Activated CD8-positive, alpha-beta memory T cell treated with anti-CD3 and anti-CD28 coated beads, Interleukin-2, amount 50 U/mL, for 1 hour (primary cell): ENCODE data around the gene PCK1.

Experiments
- DNase-seq: peaks from one replicate; pipeline ENCODE4 v3.0.0-alpha.2; 2020; ENCODE audit errors: extremely low read depth

The PCK1 gene

DNA sequence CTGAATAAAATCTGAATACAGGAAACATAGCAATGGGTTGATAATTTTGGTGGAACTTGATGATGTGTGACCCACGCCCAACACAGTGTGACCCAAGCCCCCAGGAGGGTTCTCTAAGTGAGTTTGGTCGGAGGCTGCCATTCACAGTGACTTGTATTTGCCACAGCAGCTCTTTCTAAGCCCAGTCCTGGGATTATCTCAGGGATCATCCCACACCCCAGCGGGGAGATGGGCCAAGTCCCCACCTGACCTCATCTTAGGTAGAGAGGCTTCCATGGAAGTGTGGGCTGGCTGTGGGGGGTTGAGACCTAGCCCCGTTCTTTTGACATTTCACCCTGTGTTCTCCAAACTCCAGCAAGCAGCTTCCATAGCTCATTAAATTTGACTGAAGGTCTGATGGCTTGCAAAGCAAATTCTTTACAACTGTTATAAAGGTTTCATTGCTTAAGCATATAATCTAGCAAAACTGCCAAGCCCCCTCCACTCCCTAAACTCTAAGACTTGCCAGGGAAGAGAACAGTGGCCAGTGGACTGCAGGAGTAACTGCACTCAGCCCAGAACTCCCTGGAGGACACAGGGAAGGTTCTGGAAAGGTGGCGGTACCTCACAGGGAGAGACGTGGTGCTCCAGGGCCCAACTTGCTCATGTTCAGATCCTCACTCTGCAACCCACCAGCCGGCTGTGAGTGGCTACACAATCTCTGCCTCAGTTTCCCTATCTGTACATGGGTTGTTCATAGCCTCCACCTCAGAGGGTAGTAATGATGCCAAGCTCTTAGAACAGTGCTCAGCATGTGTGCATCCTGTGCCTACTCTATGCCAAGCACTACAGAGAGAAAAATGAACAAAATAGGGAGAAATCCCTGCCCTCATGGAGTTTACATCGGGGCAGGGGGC is 1.0 kb upstream of the PCK1 start:
- DNase-seq, result no peak

DNA sequence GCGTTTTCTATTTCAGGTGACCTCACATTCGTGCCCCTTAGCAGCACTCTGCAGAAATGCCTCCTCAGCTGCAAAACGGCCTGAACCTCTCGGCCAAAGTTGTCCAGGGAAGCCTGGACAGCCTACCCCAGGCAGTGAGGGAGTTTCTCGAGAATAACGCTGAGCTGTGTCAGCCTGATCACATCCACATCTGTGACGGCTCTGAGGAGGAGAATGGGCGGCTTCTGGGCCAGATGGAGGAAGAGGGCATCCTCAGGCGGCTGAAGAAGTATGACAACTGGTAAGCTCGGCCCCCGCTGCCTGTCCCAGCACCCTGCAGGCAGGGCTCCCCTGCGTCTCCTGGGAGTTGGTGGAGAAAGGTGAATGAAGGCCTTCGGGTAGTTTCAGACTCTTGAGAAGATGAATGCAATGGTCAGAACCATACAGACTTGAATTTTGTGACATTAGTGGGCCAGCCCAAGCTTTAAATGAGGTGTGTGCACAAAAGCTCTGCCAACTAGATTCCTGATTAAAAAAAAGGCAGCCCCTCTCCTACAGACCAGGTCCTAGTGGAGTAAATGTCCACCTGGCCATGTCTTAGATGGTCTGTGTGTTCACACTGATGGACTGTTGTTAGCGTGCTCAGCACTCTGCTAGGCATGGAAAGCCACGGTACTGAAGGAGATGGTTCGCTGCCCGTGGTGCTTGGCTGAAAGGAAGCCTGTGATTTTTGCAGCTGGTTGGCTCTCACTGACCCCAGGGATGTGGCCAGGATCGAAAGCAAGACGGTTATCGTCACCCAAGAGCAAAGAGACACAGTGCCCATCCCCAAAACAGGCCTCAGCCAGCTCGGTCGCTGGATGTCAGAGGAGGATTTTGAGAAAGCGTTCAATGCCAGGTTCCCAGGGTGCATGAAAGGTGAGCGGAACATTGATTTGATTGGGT is 708 bp downstream of the PCK1 start:
- DNase-seq, result no peak

DNA sequence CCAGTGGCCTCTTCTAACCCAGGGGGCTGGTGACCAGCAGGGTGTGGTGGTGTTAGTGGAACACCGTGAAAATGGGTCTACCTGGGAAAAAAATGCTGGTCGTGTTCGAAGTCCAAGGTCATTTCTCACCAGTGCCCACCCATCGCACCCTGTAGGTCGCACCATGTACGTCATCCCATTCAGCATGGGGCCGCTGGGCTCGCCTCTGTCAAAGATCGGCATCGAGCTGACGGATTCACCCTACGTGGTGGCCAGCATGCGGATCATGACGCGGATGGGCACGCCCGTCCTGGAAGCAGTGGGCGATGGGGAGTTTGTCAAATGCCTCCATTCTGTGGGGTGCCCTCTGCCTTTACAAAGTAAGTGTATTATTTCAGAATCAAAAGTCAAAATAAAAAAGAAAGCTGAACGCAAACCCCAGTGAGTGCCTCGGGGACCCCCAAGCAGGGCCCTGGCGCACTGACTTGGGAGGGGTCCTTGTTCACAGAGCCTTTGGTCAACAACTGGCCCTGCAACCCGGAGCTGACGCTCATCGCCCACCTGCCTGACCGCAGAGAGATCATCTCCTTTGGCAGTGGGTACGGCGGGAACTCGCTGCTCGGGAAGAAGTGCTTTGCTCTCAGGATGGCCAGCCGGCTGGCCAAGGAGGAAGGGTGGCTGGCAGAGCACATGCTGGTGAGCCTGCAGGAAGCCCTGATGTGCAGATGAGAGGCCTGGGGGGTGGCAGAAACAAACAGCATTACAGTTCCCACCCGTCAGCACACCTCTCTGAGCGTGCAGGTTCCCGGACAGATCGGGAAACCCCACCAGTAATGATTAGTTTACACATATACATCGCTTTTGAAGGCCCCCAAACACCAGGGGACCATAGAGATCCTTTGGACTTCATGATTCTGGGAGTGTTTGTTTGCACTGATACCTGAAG is 1.9 kb downstream of the PCK1 start:
- DNase-seq, result no peak

DNA sequence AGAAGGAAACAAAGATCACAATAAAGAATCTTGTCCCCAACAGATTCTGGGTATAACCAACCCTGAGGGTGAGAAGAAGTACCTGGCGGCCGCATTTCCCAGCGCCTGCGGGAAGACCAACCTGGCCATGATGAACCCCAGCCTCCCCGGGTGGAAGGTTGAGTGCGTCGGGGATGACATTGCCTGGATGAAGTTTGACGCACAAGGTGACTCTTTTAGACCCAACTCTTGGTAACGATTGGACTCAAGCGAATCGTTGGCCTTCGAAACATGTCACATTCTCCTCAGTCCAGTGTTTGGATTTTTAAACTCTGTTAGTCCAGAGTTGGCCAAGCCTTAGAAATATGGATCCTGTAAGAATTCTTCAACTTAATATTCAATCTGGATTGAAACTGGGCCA is 2.6 kb downstream of the PCK1 start:
- no peak for DNase-seq

DNA sequence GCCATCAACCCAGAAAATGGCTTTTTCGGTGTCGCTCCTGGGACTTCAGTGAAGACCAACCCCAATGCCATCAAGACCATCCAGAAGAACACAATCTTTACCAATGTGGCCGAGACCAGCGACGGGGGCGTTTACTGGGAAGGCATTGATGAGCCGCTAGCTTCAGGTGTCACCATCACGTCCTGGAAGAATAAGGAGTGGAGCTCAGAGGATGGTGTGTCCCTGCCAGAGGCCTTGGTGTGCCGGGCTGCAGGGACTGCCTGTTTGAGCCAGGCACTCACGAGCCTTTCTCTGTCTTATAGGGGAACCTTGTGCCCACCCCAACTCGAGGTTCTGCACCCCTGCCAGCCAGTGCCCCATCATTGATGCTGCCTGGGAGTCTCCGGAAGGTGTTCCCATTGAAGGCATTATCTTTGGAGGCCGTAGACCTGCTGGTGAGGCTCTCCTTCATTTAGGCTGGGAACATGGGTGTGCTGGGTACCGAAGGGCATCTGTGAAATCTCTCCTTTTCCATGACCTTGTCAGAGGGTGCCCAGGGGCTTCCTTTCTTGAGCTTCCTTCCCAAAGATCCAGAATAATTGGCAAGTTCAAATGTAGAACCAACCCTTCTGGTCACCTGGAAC is 3.4 kb downstream of the PCK1 start:
- DNase-seq, result no peak

DNA sequence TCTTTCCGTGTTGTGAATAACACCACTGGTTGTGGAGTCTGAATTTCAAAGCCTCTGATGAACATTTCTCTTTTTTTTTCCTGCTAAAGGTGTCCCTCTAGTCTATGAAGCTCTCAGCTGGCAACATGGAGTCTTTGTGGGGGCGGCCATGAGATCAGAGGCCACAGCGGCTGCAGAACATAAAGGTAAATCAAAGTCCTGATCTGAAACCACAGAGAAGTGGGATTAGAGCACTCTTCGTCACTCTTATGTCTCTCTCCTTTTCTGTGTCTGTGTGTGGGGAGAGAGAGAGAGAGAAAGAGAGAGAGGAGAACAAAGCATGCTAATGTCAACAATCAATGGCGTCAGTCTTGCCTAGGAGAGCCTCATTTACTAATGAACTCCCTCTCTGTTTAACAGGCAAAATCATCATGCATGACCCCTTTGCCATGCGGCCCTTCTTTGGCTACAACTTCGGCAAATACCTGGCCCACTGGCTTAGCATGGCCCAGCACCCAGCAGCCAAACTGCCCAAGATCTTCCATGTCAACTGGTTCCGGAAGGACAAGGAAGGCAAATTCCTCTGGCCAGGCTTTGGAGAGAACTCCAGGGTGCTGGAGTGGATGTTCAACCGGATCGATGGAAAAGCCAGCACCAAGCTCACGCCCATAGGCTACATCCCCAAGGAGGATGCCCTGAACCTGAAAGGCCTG is 4.2 kb downstream of the PCK1 start:
- no peak for DNase-seq

DNA sequence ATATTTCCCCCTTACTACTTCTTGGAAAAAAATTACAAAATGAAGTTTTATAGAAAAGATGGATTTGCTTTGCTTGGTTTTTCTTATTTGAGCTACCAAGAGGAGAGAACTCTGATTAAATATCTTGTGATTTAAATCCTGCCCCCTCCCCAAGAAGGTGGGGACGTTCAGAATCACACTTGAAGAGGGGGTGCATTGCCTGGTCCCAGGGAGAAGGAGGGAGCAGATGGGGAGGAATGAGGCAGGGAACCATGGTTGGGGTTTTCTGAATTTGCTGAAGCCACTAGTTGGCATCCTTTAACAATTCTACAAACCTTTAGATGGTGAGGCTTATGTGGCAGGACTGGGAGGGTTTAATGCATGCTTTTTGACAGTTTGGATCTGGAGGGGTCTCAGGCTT is 5.5 kb downstream of the PCK1 start:
- DNase-seq, result no peak

DNA sequence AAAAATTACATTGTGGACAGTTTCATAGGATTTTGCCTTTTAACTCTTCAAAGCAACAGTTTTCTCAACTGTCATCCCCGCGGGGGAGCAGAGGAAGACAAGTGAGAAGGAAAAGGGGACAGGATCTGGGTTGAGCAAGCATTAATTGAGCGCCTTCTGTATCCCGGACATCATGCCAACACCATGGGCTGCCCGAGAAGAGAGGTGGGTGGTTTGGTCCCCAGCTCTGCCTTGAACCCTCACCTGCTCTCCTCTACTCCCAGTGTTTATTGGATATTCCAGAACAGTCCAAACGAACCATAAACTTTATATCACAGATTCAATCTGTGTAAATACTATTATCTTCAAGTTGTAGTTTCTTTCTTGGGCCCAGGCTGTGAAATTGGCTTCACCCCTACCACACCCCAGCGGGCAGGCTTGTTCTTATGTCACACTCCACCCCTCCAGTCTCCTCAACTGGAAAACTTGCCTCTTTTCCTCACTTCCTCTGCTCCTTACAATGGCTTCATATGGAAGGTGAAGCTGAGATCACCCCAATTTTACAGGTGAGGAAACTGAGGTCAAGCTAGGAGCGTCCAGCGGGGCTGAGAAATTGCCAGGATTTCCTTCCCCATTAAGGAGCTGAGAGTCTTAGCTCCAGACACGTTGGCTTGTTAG is 6.0 kb downstream of the PCK1 start:
- no peak for DNase-seq

DNA sequence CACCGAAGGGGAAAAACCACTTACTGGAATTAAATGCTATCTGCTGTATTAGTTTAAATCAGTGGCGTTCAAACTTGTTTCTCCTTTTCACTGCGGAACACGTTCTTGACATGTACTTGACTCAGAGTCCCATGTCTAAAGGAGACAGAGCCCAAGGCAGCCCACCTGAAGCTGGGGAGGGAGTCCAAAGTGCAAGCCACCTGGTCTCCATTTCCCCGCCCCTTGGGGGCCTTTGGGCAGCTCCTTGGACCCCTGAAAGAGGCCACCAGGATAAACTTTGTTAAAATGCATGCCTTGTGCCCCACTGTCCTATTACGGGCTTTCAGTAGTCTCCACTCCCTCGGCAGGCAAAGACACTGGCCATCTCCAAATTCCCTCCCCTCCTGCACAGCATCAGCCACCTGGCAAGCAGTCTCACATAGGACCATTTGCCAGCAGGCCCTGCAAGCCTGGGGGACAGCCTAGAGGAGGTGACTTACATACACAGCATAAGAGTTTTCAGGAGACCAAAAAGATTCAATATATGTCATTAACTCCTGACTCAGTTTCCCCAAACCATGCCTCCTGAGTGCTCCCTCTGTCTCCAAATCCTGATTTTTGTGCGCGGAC is 6.7 kb downstream of the PCK1 start:
- no peak for DNase-seq

DNA sequence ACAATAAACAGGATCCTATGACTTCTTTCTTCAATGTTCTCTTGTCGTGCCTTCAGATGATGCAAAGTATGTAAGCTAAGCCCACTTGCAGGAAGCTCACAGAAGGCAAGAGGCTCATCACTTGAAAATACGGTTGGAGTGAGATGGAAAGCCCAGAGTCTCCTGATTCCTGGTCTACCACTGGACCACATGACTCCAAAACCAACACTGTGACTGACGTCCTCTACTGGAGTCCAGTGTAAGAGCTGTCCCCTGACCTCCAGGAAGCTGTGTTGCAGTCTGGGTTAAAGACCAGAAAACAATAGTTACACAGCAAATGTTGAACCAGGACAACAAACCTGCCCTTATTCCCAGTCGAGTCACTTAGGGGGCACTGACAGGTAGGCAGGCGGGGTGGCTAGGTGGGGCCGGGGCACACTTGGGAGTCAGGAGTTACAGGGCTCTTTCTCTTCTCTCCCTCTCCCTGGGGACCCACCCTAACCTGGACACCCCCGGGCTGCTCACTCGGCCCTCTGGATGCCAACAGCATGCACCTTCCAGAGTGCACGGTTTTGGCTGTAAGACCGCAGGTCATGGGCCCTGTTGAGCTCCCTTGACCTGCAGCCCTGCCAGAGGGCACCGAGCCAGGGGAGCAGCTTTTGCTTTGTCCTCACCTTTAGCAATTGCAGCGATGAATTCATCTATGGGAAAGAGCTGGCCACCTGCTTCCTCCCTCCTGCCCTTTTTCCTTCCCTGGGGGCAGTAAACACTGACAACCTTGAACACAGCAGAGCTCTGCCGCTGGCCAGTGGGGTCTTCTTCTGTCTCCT is 7.4 kb downstream of the PCK1 start:
- no peak for DNase-seq

DNA sequence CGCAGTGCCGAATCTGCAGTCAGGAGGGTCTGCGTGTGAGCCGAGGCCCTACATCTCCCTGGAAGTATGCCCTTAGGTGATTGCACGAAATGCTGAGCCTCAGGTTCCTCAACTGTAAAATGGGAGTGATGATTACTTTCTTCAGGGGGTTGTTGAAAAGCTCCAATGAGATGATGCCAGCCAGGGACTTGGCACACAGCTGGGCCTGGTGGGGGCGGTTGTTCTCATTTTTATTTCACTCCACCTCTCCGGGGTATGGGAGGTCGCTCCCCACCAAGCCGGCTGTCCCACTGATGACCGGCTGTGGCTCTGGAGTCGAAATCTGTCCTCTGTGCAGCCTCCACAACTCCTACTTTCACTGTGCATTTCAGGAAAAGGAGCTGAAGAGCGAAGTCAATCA is 8.1 kb downstream of the PCK1 start:
- DNase-seq, result no peak

DNA sequence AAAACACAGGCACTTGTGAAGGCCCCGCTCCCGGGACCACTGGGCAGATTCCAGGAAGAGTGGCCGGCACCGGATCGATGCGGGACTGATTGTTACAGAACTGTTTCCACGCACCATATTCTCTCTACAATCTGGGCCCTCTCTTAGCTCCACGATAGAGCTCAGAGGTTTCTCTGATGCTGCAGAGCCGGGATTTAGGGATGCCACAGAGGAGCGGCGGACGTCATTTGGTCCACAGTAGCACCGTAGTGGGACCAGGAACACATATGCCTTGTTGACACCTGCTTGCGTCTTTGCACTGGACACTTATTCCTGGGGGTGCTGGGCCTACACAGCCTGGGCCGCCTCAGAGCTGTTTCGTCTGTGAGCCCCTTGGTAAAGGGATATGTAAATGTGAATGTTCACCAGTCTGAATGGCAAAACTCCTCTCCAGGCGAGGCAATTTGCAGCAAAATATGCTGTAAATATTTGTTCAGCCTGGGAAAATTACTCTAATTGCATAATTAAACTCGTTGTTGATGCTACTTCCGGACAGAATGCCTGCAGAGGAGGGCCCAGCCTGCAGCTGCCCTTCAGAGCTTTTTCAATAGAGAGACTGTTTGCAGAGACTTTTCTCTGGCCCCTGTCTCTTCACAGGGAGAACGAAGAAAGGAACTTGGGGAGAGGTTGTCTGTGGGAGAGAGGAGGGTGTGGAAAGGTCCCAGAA is 9.4 kb downstream of the PCK1 start:
- no peak for DNase-seq

DNA sequence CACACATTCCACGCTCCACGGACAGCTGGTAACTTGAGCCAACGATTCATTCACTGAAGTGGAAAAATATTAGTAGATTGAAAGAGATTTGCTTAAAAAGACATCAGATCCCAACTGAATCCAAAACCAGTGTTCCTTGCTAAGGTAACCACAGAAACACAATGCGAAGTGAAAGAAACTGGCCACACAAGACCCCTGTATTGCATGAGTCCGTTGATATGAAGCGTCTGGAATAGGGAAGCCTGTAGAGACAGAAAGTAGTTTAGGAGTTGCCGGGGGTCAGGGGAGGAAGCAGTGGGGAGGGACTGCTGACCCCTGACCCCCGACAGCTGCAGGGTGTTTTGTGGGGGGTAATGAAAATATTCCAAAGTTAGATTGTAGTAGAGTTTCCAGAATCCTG is 10.0 kb downstream of the PCK1 start:
- no peak for DNase-seq

DNA sequence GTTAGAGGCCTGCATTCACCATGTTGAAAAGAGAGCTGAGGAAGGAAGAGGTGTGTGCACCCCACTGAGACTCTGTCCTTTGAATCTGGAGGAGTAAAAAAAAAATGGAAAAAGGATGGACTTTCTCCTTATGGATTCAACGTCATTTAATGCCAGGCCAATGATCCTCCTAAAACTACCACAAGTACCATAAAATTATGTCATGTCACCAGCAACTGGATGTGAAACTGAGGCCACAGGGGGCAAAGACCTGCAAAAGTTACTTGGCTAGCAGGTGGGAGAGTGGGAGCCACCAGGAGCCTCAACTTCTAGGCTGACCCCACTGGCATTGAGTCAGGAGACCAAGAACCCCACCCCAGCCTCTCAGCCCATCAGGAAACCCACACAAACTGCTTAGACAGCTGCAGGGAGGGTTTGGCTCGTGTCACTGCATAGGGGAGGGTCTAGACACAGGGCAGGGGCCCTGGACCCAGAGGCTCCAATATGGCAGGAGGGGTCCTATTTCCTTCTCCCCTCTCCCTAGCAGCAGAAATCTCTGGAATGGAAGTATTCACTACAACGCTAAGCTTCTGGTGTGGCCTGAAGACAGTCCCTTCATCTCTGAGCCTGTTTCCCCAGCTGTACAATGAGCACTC is 11.0 kb downstream of the PCK1 start:
- DNase-seq, result no peak

DNA sequence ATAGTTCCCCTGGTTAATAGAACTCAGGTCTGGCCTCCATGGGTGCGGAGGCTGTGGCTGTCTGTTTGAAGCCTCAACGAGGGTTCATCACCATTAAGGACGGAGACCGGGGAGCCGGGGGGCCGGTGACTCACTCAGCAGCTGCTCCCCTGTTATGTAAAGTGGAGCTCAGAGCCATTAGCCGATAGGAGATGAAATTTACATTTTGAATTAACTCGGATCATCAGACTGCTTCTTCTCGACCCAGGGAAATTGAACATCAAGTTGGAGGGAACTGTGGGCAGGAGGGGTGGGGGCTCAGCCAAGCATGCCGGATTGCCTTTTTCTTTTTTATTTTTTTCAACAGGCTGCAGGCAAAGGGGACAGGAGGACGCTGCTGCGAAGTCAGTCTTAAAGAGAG is 12.3 kb downstream of the PCK1 start:
- DNase-seq, result no peak

DNA sequence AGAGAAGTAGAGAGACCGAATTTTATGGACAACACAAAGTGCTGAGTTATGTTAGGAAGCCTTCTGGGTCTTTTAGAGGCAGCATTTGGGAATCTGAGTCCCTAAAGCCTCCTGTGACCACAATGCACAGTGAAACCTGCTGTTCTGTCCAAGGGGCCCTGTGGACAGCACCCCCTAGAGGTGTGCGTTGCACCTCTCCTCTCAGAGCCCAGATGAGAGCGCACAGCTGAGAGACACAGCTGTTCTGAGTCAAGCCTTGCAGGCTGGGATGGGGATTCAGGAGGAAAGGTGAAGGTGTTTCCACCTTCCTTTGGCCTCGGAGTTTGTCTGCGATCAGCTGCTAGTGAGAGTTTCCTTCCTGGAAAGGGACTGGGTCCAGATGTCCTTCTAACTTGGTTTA is 13.0 kb downstream of the PCK1 start:
- DNase-seq, result no peak

DNA sequence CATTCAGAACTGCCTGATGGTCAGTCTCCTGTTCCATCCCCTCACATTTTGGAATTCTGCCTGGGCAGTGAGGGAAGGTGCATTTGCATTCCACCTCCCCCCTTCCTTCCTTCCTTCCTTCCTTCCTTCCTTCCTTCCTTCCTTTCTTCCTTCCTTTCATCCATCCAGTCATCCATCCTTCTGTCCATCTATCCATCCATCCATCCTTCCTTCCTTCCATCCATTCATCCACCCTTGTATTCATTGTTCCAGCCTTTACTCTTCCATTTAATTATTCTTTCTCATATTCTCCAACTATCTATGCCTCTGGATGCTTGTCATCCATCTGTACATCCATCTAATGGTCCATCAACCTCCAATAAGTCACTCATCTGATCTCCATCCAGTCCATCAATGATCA is 14.0 kb downstream of the PCK1 start:
- DNase-seq, result no peak

DNA sequence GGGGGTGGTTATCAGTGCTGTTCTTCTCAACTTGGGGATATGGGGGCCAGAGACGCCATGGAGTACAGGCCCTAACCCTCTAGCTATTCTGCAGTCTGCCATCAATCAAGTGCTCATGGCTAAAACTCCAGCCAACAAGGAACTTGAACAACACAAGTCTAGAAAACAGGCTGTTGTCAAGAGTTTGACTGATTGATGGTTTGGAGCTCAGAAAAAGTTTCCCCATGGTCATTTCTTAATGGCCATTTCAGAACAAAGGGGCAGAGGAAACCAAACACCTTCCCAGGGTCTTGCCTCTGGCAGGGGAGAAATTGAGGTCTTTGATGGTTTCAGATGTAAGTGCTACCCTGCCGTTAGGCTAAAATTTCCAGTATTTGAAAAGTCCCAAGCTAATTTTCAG is 15.1 kb downstream of the PCK1 start:
- no peak for DNase-seq
